Esophagus muscularis mucosa (tissue), 4 donors: ENCODE data around the gene SRRT.

ENCODE experiments used
- EP300 ChIP-seq: sonication (generic); formaldehyde crosslinking; IDR thresholded peaks from one replicate; pipeline ENCODE4 v1.6.1; 2017; ENCODE audit warnings: antibody characterized with exemption
- POLR2AphosphoS5 ChIP-seq, 2 donors: sonication (generic); formaldehyde crosslinking; IDR thresholded peaks; one replicate each; pipeline ENCODE4 v1.6.1; 2017; ENCODE audit warnings: antibody characterized with exemption in 2 of 2
- TF ChIP-seq, protein P1 (sequence below), 3 experiments: fragments of 200-600 bp in 2 of 3; fragments of 450-650 bp in 1 of 3; sonication (generic) in 2 of 3; IDR thresholded peaks; one replicate each; pipeline ENCODE4 v1.5.1; 2017 to 2019; ENCODE audit warnings: antibody characterized with exemption in 3 of 3, mild to moderate bottlenecking in 2 of 3, moderate library complexity in 1 of 3

DNA sequence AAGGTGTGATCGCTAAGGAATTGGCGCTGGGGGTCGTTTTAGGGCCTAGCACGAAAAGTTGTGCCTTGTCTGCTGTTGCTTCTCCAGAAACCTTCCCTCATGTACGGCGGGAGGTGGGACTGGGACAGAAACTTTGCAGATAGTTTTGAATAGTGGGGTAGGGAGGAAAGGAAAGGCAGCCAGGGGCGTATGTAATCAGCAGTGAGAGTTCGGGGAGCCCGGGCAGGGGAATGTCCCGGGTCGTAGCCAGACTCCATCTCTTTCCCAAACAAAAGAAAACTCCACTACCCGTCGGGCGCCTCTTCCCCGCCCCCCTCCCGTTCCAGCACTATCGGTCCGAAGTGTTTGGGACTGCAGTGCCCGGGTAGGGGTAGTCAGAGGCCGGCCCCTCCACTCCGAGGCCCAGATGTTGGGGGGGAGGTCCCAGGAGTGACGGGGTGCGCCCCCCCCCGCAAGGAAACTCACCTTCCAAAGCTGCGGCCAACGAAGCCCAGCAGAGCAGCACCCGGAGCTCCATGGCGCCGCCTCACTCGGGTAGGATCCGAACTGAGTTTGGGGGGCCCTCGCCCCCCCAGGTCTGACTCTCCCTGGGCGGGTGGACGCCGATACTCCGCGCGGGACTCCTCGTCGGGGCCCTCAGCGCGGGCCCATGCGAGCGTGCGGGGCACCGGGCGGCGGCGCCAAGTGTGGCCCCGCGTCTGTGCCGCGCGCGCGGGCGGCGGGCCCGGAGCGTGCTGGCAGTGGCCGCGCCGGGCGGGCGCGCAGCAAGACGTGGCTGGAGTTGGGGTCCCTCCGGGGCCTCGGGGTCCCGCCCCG lies 48.2 kb upstream of the SRRT start:
- TF ChIP-seq POLR2AphosphoS5 (IDR thresholded peaks at IDR 0.05) (no peak), EP300 (no peak)
- TF ChIP-seq, protein P1, sequence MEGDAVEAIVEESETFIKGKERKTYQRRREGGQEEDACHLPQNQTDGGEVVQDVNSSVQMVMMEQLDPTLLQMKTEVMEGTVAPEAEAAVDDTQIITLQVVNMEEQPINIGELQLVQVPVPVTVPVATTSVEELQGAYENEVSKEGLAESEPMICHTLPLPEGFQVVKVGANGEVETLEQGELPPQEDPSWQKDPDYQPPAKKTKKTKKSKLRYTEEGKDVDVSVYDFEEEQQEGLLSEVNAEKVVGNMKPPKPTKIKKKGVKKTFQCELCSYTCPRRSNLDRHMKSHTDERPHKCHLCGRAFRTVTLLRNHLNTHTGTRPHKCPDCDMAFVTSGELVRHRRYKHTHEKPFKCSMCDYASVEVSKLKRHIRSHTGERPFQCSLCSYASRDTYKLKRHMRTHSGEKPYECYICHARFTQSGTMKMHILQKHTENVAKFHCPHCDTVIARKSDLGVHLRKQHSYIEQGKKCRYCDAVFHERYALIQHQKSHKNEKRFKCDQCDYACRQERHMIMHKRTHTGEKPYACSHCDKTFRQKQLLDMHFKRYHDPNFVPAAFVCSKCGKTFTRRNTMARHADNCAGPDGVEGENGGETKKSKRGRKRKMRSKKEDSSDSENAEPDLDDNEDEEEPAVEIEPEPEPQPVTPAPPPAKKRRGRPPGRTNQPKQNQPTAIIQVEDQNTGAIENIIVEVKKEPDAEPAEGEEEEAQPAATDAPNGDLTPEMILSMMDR (IDR thresholded peaks at IDR 0.05): no peak
